Measurements from ENCODE around the gene ARFGAP2. TPM values are rescaled to one million over a fixed set of nuclear protein-coding genes. Genes with fewer than 3 reads are reported as not detected.

Gene ARFGAP2
- total RNA-seq, 2 experiments from 2014 or later = 103 TPM

- ATAC-seq (no peak), DNase-seq (no peak)
- H3K27ac Mint-ChIP-seq = no peak overlapping the region
- H3K27me3 Mint-ChIP-seq = peaks cover 43% of the 10 kb centered on the region
- peaks cover 13% of the 10 kb centered on the region for H3K4me1 Mint-ChIP-seq
- H3K36me3 Mint-ChIP-seq = no peaks in the 10 kb centered on the region
- H3K9me3 Mint-ChIP-seq (ENCODE audit: low read depth) = no peaks in the 10 kb centered on the region
- CTCF ChIA-PET = interaction anchor here (0.5 to 2.0 kb wide), 3 partner anchors 28 to 74 kb away, joined by 3 to 11 read pairs (median 3); partner anchors contain the start of gene ACP2
- peak overlapping the region; percentile 11 for H3K4me3 Mint-ChIP-seq
Measured at GRCh38 chr11:47185305-47186075, 8.8 kb upstream of the ARFGAP2 start.

GRCh38 chr11:47184711-47185304 is 8.1 kb upstream of the ARFGAP2 start:
- DNase-seq (no peak), ATAC-seq (no peak)
- Mint-ChIP-seq H3K27ac (no peak overlapping the region), H3K36me3 (no peaks in the 10 kb centered on the region), H3K9me3 (ENCODE audit: low read depth) (no peaks in the 10 kb centered on the region), H3K4me3 (no peak overlapping the region), H3K4me1 (peaks cover 13% of the 10 kb centered on the region), H3K27me3 (peaks cover 40% of the 10 kb centered on the region)
- CTCF ChIA-PET = interaction anchor here (0.5 to 2.0 kb wide), 3 partner anchors 29 to 75 kb away, joined by 3 to 11 read pairs (median 3); partner anchors contain the start of gene ACP2

- Mint-ChIP-seq H3K36me3 (no peaks in the 10 kb centered on the region), H3K27ac (no peak overlapping the region), H3K4me3 (no peak overlapping the region), H3K9me3 (ENCODE audit: low read depth) (no peaks in the 10 kb centered on the region), H3K4me1 (peaks cover 17% of the 10 kb centered on the region), H3K27me3 (peaks cover 32% of the 10 kb centered on the region)
- no peak for DNase-seq
- ATAC-seq = no peak
- CTCF ChIA-PET = interaction anchor here (2.0 kb wide), 1 partner anchor 76 kb away, joined by 11 read pairs; no protein-coding TSS in a partner anchor
Measured at GRCh38 chr11:47183969-47184368, 7.3 kb upstream of the ARFGAP2 start.

GRCh38 chr11:47183031-47183856 is 6.6 kb upstream of the ARFGAP2 start:
- Mint-ChIP-seq H3K36me3 (no peaks in the 10 kb centered on the region), H3K4me1 (peaks cover 17% of the 10 kb centered on the region), H3K27ac (no peak overlapping the region), H3K9me3 (ENCODE audit: low read depth) (no peaks in the 10 kb centered on the region), H3K4me3 (no peak overlapping the region), H3K27me3 (peaks cover 30% of the 10 kb centered on the region)
- DNase-seq (no peak), ATAC-seq (no peak)
- CTCF ChIA-PET = interaction anchor here (1.6 kb wide), 1 partner anchor 76 kb away, joined by 8 read pairs; no protein-coding TSS in a partner anchor

GRCh38 chr11:47182380-47182779 is 5.7 kb upstream of the ARFGAP2 start:
- H3K36me3 Mint-ChIP-seq = no peaks in the 10 kb centered on the region
- H3K9me3 Mint-ChIP-seq (ENCODE audit: low read depth) = no peaks in the 10 kb centered on the region
- peaks cover 19% of the 10 kb centered on the region for H3K4me1 Mint-ChIP-seq
- DNase-seq (no peak), ATAC-seq (no peak)
- no peak overlapping the region for H3K27ac Mint-ChIP-seq
- H3K27me3 Mint-ChIP-seq = peaks cover 21% of the 10 kb centered on the region
- no peak overlapping the region for H3K4me3 Mint-ChIP-seq
- CTCF ChIA-PET = interaction anchor here (0.9 to 1.6 kb wide), 2 partner anchors 21 to 77 kb away, joined by 3 to 8 read pairs; no protein-coding TSS in a partner anchor

GRCh38 chr11:47181271-47181670 is 4.6 kb upstream of the ARFGAP2 start:
- Mint-ChIP-seq H3K27me3 (peaks cover 13% of the 10 kb centered on the region), H3K27ac (no peak overlapping the region), H3K9me3 (ENCODE audit: low read depth) (no peaks in the 10 kb centered on the region), H3K36me3 (no peaks in the 10 kb centered on the region), H3K4me3 (no peak overlapping the region), H3K4me1 (peaks cover 17% of the 10 kb centered on the region)
- DNase-seq (no peak), ATAC-seq (no peak)
- CTCF ChIA-PET = interaction anchor here (0.5 to 1.3 kb wide), 3 partner anchors 78 to 231 kb away, joined by 3 read pairs; no protein-coding TSS in a partner anchor

- no peaks in the 10 kb centered on the region for H3K9me3 Mint-ChIP-seq (ENCODE audit: low read depth)
- ATAC-seq = no peak
Measured at GRCh38 chr11:47180006-47180787, 3.5 kb upstream of the ARFGAP2 start.

GRCh38 chr11:47179655-47179991 is 2.9 kb upstream of the ARFGAP2 start:
- no peak for ATAC-seq

More at GRCh38 chr11:47180006-47180787, 3.5 kb upstream of the ARFGAP2 start:
- H3K36me3 Mint-ChIP-seq = no peaks in the 10 kb centered on the region
- CTCF ChIA-PET = interaction anchor here (0.6 to 4.2 kb wide), 17 partner anchors 8 to 289 kb away, joined by 3 to 58 read pairs (median 3); partner anchors contain the start of genes DDB2 and PACSIN3
- peaks cover 12% of the 10 kb centered on the region for H3K27me3 Mint-ChIP-seq
- H3K4me3 Mint-ChIP-seq = no peak overlapping the region
- no peak for DNase-seq
- no peak overlapping the region for H3K27ac Mint-ChIP-seq
- H3K4me1 Mint-ChIP-seq = peaks cover 25% of the 10 kb centered on the region

GRCh38 chr11:47178737-47179654 is 2.3 kb upstream of the ARFGAP2 start:
- Mint-ChIP-seq H3K4me3 (no peak overlapping the region), H3K27ac (peak overlapping the region; percentile 28), H3K4me1 (peaks cover 32% of the 10 kb centered on the region), H3K27me3 (peaks cover under 1% of the 10 kb centered on the region), H3K36me3 (peaks cover 1% of the 10 kb centered on the region), H3K9me3 (ENCODE audit: low read depth) (no peaks in the 10 kb centered on the region)
- DNase-seq (no peak), ATAC-seq (no peak)
- CTCF ChIA-PET = interaction anchor here (0.6 to 4.2 kb wide), 16 partner anchors 9 to 233 kb away, joined by 3 to 58 read pairs (median 4); partner anchors contain the start of genes DDB2 and PACSIN3

More at GRCh38 chr11:47179655-47179991, 2.9 kb upstream of the ARFGAP2 start:
- Mint-ChIP-seq H3K27me3 (peaks cover 6% of the 10 kb centered on the region), H3K9me3 (ENCODE audit: low read depth) (no peaks in the 10 kb centered on the region), H3K4me3 (no peak overlapping the region), H3K27ac (no peak overlapping the region), H3K4me1 (peaks cover 31% of the 10 kb centered on the region), H3K36me3 (no peaks in the 10 kb centered on the region)
- CTCF ChIA-PET = interaction anchor here (0.6 to 4.2 kb wide), 17 partner anchors 9 to 290 kb away, joined by 3 to 58 read pairs (median 3); partner anchors contain the start of genes DDB2 and PACSIN3
- DNase-seq = peak; percentile 74

- H3K27ac Mint-ChIP-seq = peak overlapping the region; percentile 100
- CTCF ChIA-PET = interaction anchor here (0.7 to 4.2 kb wide), 18 partner anchors 10 to 276 kb away, joined by 3 to 58 read pairs (median 4); partner anchors contain the start of genes DDB2 and PACSIN3
- DNase-seq = no peak
- no peak for ATAC-seq
- no peaks in the 10 kb centered on the region for H3K27me3 Mint-ChIP-seq
- H3K4me1 Mint-ChIP-seq = peaks cover 39% of the 10 kb centered on the region
- H3K36me3 Mint-ChIP-seq = peaks cover 5% of the 10 kb centered on the region
- H3K4me3 Mint-ChIP-seq = no peak overlapping the region
- H3K9me3 Mint-ChIP-seq (ENCODE audit: low read depth) = no peaks in the 10 kb centered on the region
Measured at GRCh38 chr11:47178316-47178715, 1.6 kb upstream of the ARFGAP2 start.

- H3K9me3 Mint-ChIP-seq (ENCODE audit: low read depth) = no peaks in the 10 kb centered on the region
- H3K36me3 Mint-ChIP-seq = peaks cover 8% of the 10 kb centered on the region
- DNase-seq (no peak), ATAC-seq (no peak)
- CTCF ChIA-PET = interaction anchor here (0.5 to 4.2 kb wide), 21 partner anchors 10 to 736 kb away, joined by 3 to 58 read pairs (median 4); partner anchors contain the start of genes DDB2 and PACSIN3
- H3K4me3 Mint-ChIP-seq = peak overlapping the region; percentile 94
- H3K27ac Mint-ChIP-seq = peak overlapping the region; percentile 100
- peaks cover 44% of the 10 kb centered on the region for H3K4me1 Mint-ChIP-seq
- H3K27me3 Mint-ChIP-seq = no peaks in the 10 kb centered on the region
Measured at GRCh38 chr11:47177846-47178245, 1.2 kb upstream of the ARFGAP2 start.

All from activated CD8-positive, alpha-beta memory T cell treated with anti-CD3 and anti-CD28 coated beads, Interleukin-2, amount 10 ng/mL, durations not matched to agents 7 days and 5 days (primary cell).